HG03066 (cell line): ENCODE measurements around the gene MROH7.
"Not testable (repeated sequence)": the region's sequence is repeated elsewhere in the genome, so short reads cannot be mapped to it uniquely, and the experiment has no call there.

Experiments used
- ATAC-seq: cut with Tn5 transposase; IDR thresholded peaks from one replicate; pipeline ENCODE4 v1.9.1; 2021; ENCODE audit warnings: low read depth; ENCODE audit not compliant: unreplicated experiment

MROH7 gene

DNA sequence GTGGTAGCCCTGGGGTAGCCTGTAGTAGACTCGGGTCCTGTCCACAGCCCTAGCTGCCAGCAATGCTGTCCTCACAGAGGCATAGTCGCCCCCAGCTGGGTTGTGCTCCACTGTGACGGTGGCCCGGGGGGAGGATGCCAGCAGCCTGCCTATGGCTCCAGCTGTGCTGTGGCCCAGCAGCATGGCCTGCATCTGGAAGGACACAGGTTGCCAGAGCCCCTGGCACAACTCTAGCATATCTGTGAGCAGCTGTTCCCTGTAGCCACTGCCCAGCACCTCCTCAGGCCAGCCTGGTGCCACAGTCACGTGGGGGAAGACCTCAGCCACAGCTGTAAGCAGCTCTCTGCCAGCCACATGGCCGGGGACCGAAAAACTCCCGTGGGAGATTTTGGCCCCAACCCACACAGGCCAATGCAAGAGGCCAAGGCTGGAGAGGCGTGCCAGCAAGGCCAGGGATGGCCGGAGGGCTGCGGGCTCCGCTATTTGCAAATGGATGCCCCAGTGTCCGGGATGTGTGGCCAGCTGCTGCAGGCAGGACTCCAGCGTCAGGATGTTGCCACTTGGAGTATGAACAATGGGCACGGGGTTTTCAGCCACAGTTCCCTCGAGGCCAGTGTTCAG lies 32.2 kb upstream of the MROH7 start:
- no peak for ATAC-seq

DNA sequence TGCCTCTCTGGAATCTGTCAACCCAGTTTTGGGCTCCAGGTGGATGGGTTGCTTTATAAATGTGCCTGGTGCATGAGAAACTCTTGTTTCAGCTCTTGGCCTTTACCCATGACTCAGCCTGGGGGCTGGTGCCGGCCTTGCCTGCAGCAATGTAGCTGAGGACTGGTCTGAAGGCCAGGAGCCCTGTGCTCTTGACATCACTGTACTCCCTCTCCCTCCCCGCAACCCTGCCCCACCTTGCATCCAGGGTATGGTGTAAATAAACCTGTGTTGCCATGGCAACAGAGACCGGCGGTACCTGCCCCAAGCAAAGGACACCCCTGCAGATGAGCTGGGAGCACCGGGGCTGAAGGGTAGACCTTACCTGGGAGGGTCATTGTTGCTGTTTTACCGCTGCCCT lies 31.5 kb upstream of the MROH7 start:
- ATAC-seq: no peak

DNA sequence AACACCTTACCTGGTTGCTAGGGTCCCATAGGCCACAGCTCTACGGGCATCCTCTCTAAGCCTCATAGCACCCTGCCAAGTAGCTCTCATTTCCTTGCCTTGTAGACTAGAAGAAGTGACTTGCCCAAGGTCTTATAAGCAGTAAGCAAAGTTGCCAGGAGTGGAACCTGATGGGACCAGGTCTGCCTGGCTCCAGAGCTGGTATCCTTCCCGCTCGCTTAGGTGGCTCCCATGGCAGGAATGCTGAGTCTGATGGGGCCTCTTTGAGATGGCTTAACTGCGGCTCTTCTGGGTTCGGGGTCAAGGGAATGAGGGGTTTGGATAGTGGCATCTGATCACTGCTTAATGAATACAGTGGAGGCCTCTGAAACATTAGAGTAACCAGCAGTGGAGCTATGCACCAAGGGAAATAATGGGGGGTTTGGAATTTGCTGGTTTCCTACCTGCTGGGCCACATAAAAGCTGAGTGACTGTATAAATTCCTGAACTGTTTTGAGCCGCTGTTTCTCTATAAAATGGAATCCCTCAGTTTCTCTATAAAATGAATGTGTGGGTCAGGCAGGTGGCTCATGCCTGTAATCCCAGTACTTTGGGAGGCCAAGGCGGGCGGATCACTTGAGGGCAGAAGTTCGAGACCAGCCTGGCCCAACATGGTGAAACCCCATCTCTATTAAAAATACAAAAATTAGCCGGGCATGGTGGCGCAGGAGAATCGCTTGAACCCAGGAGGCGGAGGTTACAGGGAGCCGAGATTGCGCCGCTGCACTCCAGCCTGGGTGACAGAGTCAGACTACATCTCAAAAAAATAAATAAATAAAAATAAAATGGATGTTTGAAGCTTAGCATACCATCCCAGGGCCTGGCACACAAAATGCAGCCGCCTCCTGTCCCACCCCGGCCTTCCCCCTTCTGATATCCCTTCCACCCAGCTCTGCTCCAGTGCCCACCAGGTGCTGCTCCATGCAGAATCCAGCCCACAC lies 30.7 kb upstream of the MROH7 start:
- no peak for ATAC-seq

DNA sequence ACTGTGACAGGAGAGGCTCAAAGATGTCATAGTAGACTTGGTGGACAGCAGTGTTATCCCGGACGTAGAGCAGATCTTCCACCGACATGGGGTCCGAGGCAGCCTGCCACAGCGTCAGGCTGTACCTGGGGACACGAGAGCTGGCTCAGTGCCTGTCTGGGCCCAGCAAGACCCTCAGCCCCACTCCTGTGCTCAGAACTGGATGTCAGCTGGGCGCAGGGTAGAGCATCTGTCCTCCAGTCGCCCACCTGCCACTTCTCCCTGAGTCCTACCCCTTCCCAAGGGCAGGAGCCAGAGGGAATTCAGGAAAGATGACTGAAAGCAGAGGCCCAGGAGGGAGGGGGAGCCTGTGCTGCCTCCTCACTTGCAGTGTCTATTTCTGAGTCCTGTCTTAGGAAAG lies 30.0 kb upstream of the MROH7 start:
- no peak for ATAC-seq

DNA sequence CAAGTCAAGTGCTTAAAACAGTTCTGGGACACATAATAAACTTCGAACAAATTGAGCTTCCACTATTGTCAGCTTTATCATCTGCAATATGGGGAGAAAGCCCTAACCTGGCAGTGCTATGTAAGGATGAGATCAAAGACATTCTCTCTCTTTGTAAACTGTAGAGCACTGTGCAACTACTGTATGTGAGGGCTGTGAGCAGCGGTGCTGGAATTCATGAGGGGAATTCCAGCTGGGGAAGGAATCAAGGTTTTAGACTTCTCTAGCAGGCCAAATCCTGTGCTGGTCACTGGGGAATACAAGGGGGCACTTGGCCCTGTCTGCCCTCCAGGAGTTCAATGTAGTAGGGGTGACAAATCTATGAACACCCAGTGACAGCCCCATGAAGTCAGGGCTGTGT lies 27.6 kb upstream of the MROH7 start:
- ATAC-seq: no peak

DNA sequence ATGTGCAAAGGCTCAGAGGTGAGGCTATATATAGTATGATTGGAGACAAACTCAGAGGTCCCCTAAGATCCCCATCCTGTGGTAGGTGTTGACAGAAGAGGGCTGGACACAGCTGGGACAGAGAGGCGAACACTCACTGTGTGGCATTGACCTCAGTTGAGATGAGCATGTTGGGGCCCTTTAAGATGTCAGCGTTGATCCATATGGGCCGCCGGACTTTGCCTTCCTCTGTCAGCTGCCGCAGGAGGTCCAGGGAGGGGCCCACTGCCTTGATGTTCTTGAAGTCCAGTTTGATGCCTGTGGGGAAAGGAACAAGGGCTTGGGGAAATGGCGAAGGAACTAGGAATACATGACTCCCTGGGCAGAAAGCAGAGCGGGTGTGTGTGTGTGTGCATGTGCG lies 27.0 kb upstream of the MROH7 start:
- no peak for ATAC-seq

DNA sequence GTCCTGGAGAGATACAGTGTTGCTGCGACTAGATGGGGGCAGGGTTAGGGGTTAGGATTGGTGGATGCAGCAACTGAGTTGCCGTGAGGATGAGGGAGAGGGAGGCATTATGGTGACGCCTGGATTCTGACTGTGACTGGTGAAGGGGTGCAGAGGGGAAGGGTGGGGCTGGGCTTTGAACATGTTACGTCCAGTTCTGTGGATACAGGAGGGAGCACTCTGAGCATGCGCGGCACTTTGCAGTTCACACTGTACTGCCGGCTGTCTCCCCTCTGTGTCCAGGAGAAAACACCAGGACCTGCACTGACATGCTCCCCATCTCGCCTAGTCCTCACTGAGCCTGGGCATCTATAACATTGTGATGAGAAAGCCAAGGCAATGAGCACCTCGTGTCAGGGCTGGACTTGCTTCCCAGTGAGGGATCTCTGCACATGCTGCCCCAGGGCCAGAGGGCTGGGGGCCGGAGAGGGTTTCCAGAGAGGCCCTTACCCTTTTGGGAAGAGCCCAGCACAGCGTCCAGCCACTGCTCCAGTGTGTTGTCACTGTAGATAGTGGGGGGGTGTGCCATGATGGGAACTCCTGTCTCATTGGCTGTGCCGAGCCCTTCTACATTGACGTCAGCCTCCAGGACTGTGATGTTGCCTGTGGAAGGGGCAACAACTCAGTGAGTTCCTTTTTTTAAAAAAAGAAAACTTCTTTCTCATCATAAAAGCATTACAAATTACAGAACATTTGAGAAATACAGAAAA lies 25.9 kb upstream of the MROH7 start:
- no peak for ATAC-seq

DNA sequence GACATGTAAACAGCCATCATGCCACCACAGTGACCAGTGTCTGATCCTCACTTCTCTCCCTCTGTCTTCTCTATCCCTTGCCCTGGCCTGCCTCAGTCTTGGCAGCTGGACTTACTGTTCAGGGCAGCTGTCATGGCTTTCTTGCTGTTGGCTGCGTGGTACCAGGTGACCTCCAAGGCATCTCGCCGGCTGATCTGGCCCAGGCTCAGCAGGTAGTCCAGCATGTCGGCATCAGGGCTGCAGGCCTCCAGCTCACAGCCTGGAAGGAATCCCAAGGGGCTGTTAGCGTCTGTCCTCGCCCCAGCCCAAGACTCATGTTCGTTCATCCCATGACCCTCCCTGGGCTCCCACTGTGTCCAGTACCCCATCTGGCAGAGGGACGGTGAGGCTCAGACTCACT lies 21.8 kb upstream of the MROH7 start:
- ATAC-seq: no peak

DNA sequence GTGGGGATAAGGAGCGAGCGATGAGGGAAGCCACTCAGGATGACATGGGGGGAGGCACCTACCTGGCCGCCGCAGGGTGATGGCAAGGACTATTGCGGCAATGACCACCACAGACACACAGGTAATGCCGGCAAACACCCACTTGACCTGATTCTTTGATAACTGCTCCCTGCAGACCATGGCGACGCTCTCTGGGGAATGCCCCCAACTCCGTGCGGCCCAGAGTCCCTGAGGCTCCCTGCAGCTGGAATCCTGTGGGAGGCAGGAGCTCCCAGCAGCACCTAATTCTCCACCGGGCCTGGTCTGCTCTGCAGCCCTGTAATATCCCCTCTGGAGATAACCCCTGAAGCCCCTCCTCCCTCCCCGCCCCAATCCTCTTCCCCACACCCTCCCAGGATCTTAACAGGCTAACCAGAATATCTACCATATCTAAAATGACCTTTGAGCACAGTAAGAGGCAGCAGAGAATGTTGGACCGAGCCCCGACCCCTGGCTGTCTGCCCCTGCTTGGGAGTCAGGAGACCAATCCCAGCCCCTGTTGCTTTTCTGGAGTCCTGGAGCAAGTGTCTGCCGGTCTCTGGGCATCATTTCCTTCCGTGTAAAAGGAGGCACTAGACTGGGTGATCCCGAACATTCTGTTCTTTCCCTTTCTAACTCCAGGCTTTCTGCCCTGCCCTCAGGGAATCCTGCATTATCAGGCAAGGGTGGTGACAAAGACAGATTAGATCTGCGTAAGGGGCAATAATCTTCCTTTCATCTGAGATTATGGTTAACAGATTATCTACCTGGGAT lies 18.2 kb upstream of the MROH7 start, which contains the start of gene FAM151A:
Gene FAM151A (minus strand): TSS at position 310 of the 792 bp plus-strand sequence. CDS start 130 bp downstream, at position 180.
- ATAC-seq: no peak

DNA sequence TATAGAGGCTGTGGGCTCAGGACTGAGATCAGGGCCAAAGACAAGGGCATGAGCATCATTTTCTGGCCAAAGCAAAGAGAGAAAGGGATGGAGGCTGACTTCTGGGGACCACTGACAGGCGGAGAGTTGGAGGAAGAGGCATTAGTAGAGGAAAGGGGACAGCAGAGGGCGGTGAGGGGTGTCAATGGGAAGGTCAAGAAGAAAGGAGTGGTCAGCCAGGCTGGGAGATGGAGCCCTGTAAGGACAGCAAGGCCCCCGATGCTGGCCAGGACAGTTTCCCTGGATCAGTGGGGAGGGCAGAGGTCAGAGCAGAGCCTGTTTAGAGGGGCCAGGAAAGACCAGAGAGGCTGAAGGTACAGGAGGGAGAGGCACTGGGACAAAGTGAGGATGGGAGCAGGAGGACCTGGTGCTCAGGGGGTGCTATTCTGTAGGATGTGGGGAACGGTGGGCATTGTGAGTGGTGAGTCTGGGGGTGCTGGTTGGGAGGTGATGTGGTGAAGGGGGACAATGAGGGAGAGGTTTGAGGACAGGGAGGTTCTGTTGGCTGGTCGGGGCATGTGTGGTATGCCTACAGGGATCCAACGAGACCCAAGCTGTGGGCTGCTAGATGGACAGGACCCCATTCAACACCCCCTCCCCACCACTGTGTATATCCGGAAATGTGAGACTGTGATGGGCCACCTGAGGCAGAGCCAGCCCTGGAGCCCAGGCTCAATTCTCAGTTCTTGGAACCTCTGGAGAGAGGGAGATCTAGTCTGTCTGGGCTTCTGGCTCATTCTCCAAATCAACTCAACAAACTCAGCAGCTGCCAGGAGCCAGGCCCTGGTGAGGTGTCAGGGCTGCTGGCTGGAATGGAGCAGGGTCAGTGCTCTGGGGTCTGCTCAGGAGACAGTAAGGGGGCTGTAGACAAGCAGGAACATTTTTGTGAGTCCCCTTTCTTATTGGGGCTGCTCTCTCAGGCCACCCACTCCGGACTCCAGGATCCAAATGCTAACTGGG lies 16.8 kb upstream of the MROH7 start:
- ATAC-seq: no peak

DNA sequence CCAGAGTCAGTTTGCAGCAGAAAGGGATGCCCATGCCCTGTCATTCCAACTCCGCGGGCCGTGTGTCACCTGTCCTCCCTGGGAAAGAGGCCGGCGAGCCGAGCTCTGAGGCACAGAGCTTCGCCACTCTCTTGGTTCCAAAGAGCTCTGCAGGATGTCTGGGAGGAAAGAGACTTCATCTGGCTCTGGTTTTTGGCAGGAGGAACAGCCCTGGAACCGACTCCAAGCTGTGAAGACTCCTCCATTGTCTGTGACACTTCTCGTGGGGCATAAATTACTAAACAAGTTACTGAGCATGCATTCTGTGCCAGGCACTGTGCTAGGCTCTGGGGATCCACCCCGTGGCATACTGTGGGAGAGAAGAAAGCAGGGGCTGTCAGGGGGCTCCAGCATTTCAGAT lies 14.4 kb upstream of the MROH7 start:
- no peak for ATAC-seq

DNA sequence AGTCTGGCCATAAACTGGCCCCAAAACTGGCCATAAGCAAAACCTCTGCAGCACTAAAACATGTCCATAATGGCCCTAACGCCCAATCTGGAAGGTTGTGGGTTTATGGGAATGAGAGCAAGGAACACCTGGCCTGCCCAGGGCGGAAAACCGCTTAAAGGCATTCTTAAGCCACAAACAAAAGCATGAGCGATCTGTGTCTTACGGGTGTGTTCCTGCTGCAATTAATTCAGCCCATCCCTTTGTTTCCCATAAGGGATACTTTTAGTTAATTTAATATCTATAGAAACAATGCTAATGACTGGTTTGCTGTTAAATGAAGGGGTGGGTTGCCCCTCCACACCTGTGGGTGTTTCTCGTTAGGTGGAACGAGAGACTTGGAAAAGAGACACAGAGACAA lies 5.8 kb upstream of the MROH7 start:
- not testable (repeated sequence) for ATAC-seq

DNA sequence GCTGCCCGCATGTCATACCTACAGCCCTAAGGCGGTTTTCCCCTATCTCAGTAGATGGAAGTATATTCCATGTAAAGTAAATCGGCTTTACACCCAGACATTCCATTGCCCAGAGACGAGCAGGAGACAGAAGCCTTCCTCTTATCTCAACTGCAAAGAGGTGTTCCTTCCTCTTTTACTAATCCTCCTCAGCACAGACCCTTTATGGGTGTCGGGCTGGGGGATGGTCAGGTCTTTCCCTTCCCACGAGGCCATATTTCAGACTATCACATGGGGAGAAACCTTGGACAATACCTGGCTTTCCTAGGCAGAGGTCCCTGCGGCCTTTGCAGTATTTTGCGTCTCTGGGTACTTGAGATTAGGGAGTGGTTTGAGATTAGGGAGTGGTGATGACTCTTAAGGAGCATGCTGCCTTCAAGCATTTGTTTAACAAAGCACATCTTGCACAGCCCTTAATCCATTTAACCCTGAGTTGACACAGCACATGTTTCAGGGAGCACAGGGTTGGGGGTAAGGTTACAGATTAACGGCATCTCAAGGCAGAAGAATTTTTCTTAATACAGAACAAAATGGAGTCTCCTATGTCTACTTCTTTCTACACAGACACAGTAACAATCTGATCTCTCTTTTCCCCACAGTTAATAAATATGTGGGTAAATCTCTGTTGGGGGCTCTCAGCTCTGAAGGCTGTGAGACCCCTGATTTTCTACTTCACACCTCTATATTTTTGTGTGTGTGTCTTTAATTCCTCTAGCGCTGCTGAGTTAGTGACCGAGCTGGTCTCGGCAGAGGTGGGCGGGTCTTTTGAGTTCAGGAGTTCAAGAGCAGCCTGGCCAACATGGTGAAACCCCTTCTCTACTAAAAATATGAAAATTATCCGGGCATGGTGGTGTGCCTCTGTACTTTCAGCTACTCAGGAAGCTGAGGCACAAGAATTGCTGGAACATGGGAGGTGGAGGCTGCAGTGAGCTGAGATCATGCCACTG lies 4.8 kb upstream of the MROH7 start:
- ATAC-seq: not testable (repeated sequence)

DNA sequence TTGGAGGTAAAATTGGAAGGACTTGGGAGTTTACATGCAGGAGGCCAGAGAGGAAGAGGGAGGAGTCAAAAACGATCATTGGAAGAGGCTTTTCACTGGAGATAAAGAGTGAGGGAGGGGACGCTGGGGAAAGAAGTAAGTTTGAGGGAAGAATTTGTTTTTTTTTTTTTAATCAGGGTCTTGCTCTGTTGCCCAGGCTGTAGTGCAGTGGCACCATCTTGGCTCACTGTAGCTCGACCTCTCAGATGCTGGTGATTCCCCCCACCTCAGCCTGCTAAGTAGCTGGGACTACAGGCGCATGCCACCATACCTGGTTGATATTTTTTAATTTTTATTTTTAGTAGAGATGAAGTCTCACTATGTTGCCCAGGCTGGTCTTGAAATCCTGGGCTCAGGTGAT lies 1.2 kb upstream of the MROH7 start:
- ATAC-seq: no peak

DNA sequence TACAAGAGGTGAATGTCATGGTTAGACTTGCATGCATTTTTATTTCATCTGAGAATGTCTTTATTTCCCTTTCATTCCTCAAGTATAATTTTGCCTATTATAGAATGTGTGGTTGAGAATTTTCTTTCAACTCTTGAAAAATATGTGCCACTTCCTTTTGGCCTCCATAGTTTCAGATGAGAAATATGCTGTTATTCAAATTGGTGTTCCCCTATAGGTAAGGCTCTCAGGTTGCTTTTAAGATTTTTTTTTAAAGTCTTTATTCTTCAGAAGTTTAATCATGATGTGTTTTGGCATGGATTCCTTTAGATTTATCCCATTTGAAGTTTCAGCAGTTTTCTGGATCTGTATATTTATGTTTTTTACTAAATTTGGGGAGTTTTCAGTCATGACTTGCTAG lies 2.1 kb downstream of the MROH7 start:
- ATAC-seq: no peak

DNA sequence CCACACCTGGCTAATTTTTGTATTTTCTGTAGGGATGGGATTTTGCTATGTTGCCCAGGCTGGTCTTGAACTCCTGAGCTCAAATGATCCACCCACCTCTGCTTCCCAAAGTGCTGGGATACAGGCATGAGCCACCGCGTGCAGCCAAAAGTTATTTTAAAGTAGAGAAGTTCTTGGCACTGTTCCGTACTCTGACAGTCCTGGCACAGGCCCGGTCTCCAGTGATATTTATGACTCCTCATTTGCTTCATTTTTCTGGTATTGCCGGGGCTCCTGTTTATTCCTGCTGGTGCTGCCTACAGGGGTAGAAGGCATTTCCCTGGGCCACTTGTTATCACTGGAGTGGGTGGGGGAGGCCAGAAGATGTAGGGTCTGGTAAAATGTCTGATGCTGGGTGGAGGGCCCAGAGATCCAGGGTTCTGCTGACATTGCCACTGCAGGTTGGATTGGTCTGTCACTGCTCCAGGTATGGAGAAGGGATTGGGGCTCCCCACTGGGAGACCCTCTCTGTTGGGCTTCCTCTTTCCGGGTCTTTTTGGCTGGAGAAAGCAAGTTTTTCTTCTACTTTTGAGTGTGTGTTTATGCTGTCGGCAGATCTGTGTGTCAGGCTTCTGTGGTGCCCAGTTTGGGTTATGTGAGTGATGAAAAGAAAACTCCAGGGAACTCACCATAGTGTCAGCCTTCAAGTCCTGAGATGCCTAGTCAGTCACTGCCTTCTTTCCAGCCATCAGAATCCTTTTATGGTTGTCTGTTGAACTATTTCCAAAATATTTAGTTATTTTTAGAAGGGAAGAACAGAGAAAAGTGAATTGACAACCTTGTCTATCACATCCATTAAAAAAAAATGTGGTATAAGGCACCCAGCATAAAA lies 4.5 kb downstream of the MROH7 start:
- no peak for ATAC-seq
